IMR-90 (cell line): ENCODE data around the gene TTLL11. TPM values are rescaled to one million over a fixed set of nuclear protein-coding genes. Genes with fewer than 3 reads are reported as not detected.

ENCODE experiments used
- ATAC-seq: fragments of 200-7000 bp; cut with Tn5 transposase; 2 replicates; pipeline ENCODE4 v1.9.1; 2020; ENCODE audit warnings: low read depth, mild to moderate bottlenecking, moderate library complexity
- BruUV-seq: library from RNA; stranded (reverse); fragments of 400-500 nt; replicated peaks from 2 replicates; lab custom pipeline; 2021; lab: Mats Ljungman, UMichigan
- CTCF ChIA-PET: fragments of 300-600 bp; formaldehyde crosslinking; extraction: SDS; loops from one replicate; lab custom pipeline; 2021; ENCODE audit warnings: antibody characterized with exemption; lab: Yijun Ruan, JAX
- POLR2A ChIA-PET: fragments of 300-600 bp; sonication (Branson Sonifier 250); formaldehyde crosslinking; loops from one replicate; lab custom pipeline; 2022; ENCODE audit warnings: antibody characterized with exemption; ENCODE audit not compliant: unreplicated experiment; lab: Charles Lee
- DNase-seq: peaks from one replicate; pipeline ENCODE4 v3.0.0; 2013
- H2AFZ ChIP-seq: replicated peaks from 2 replicates; pipeline ENCODE3; 2013; ENCODE audit warnings: low read length, mild to moderate bottlenecking; ENCODE audit not compliant: poor library complexity
- H2AK5ac ChIP-seq: 2 replicates; pipeline ENCODE4 v1.6.1; 2013; ENCODE audit warnings: low read depth, low read length, inconsistent platforms
- H2AK9ac ChIP-seq: replicated peaks from 2 replicates; pipeline ENCODE3; 2013; ENCODE audit warnings: mild to moderate bottlenecking, low read depth, low read length, moderate library complexity; ENCODE audit not compliant: poor library complexity
- H2BK120ac ChIP-seq: 2 replicates; pipeline ENCODE4 v1.6.1; 2013; ENCODE audit warnings: low read depth, low read length, inconsistent platforms
- H2BK15ac ChIP-seq: 3 replicates; pipeline ENCODE4 v1.6.1; 2013; ENCODE audit warnings: low read depth, low read length, inconsistent platforms
- H2BK20ac ChIP-seq: 2 replicates; pipeline ENCODE4 v1.6.1; 2013; ENCODE audit warnings: low read depth, mild to moderate bottlenecking, inconsistent platforms, low read length, moderate library complexity
- H2BK5ac ChIP-seq: 2 replicates; pipeline ENCODE4 v1.6.1; 2013; ENCODE audit warnings: mild to moderate bottlenecking, low read depth, low read length, inconsistent platforms; ENCODE audit not compliant: poor library complexity, severe bottlenecking
- H3K14ac ChIP-seq: replicated peaks from 2 replicates; pipeline ENCODE4 v1.6.1; 2013; ENCODE audit warnings: low read depth, low read length, inconsistent platforms
- H3K18ac ChIP-seq: 2 replicates; pipeline ENCODE4 v1.6.1; 2013; ENCODE audit warnings: low read depth, low read length, control low read depth
- H3K23ac ChIP-seq: 2 replicates; pipeline ENCODE4 v1.6.1; 2013; ENCODE audit warnings: low read depth, low read length, inconsistent platforms
- H3K27ac ChIP-seq: 2 replicates; pipeline ENCODE4 v1.5.1; 2013; ENCODE audit warnings: mild to moderate bottlenecking, control low read depth, low read length; ENCODE audit not compliant: insufficient read depth
- H3K27me3 ChIP-seq: 2 replicates; pipeline ENCODE4 v1.6.1; 2013; ENCODE audit warnings: low read length; ENCODE audit not compliant: control insufficient read depth, insufficient read depth
- H3K36me3 ChIP-seq: 2 replicates; pipeline ENCODE4 v1.6.1; 2013; ENCODE audit warnings: low read length, mixed read lengths; ENCODE audit not compliant: control insufficient read depth, insufficient read depth
- H3K4ac ChIP-seq: 2 replicates; pipeline ENCODE4 v1.6.1; 2013; ENCODE audit warnings: low read depth, low read length, inconsistent platforms
- H3K4me1 ChIP-seq: 2 replicates; pipeline ENCODE4 v1.6.1; 2013; ENCODE audit warnings: low read length, mixed read lengths; ENCODE audit not compliant: control insufficient read depth, insufficient read depth
- H3K4me2 ChIP-seq: 2 replicates; pipeline ENCODE4 v1.6.1; 2013; ENCODE audit warnings: low read depth, mild to moderate bottlenecking, control low read depth, low read length, moderate library complexity
- H3K4me3 ChIP-seq: 2 replicates; pipeline ENCODE4 v1.5.1; 2013; ENCODE audit warnings: low read depth, mild to moderate bottlenecking, control low read depth, low read length, moderate library complexity; ENCODE audit not compliant: insufficient read depth
- H3K56ac ChIP-seq: 2 replicates; pipeline ENCODE4 v1.6.1; 2013; ENCODE audit warnings: low read length, inconsistent platforms; ENCODE audit not compliant: insufficient read depth; ENCODE audit errors: extremely low read depth
- H3K79me1 ChIP-seq, 2 experiments: 2 replicates each; pipeline ENCODE4 v1.6.1; 2013; ENCODE audit warnings: low read length in 2 of 2, inconsistent platforms in 1 of 2, low read depth in 1 of 2
- H3K9ac ChIP-seq: 2 replicates; pipeline ENCODE4 v1.6.1; 2013; ENCODE audit warnings: low read depth, low read length, control low read depth
- H3K9me1 ChIP-seq: 2 replicates; pipeline ENCODE4 v1.6.1; 2013; ENCODE audit warnings: low read length, inconsistent platforms; ENCODE audit not compliant: insufficient read depth
- H3K9me3 ChIP-seq: 2 replicates; pipeline ENCODE4 v1.6.1; 2013; ENCODE audit warnings: low read length; ENCODE audit not compliant: control insufficient read depth, insufficient read depth
- H4K20me1 ChIP-seq: 2 replicates; pipeline ENCODE4 v1.6.1; 2013; ENCODE audit warnings: low read length, inconsistent platforms; ENCODE audit not compliant: insufficient read depth
- H4K5ac ChIP-seq: 2 replicates; pipeline ENCODE4 v1.6.1; 2013; ENCODE audit warnings: mild to moderate bottlenecking, low read depth, low read length, control low read depth
- H4K8ac ChIP-seq, 2 experiments: 2 replicates each; pipeline ENCODE4 v1.6.1; 2013; ENCODE audit warnings: low read depth in 2 of 2, low read length in 2 of 2, control low read depth in 1 of 2, inconsistent platforms in 1 of 2
- H4K91ac ChIP-seq: 2 replicates; pipeline ENCODE4 v1.6.1; 2013; ENCODE audit warnings: low read depth, low read length, inconsistent platforms; ENCODE audit not compliant: insufficient read depth
- CHD1 ChIP-seq: IDR thresholded peaks from 2 replicates; pipeline ENCODE4 v1.6.1; 2012; ENCODE audit warnings: low read depth, low read length, improper control_type of control experiment
- CTCF ChIP-seq: conservative IDR thresholded peaks from 2 replicates; pipeline ENCODE4 v1.5.1; 2012; ENCODE audit warnings: mild to moderate bottlenecking, low read depth, low read length, improper control_type of control experiment
- ELK1 ChIP-seq: fragments of 150-350 bp; IDR thresholded peaks from 2 replicates; pipeline ENCODE4 v1.6.1; 2016; ENCODE audit warnings: low read depth, mild to moderate bottlenecking, low read length, moderate library complexity, borderline replicate concordance
- MAFK ChIP-seq: IDR thresholded peaks from 2 replicates; pipeline ENCODE4 v1.6.1; 2012; ENCODE audit warnings: low read depth, low read length, improper control_type of control experiment
- MXI1 ChIP-seq: IDR thresholded peaks from 2 replicates; pipeline ENCODE4 v1.6.1; 2012; ENCODE audit warnings: low read depth, mild to moderate bottlenecking, low read length, moderate library complexity, borderline replicate concordance
- RAD21 ChIP-seq: IDR thresholded peaks from 2 replicates; pipeline ENCODE4 v1.6.1; 2012; ENCODE audit warnings: low read length, improper control_type of control experiment
- RFX5 ChIP-seq: IDR thresholded peaks from 2 replicates; pipeline ENCODE4 v1.8.0; 2012; ENCODE audit warnings: low read depth, mild to moderate bottlenecking, low read length, moderate library complexity
- USF2 ChIP-seq: fragments of 150-350 bp; IDR thresholded peaks from 2 replicates; pipeline ENCODE4 v1.6.1; 2017; ENCODE audit warnings: mild to moderate bottlenecking, antibody characterized with exemption, low read length, low read depth
- WGBS, 2 experiments: methylation state at CpG; one replicate each; pipeline versions ENCODE4 v1.1.5 to v1.1.7; 2013; ENCODE audit warnings: missing lambda C conversion rate in 2 of 2; ENCODE audit not compliant: insufficient read length in 1 of 2; ENCODE audit errors: extremely low coverage in 2 of 2; 5-methylcytosine and 5-hydroxymethylcytosine counted together
- dilution Hi-C: fragments of 300-500 bp; cut with HindIII; formaldehyde crosslinking; loops from one replicate; pipeline ENCODE4 v1.14.3; 2018; ENCODE audit warnings: low sequenced_read_pairs; ENCODE audit not compliant: unreplicated experiment
- in situ Hi-C: fragments of 300-500 bp; cut with MboI; formaldehyde crosslinking; loops from 3 replicates; pipeline ENCODE4 v1.14.3; 2019; ENCODE audit warnings: low sequenced_read_pairs, inconsistent platforms, mixed read lengths
- intact Hi-C: fragments of 100-400 bp; cut with micrococcal nuclease; formaldehyde crosslinking; loops from 2 replicates; pipeline ENCODE4 v1.10.0; 2022
- polyA plus RNA-seq, 3 experiments: library from polyadenylated mRNA; depleted of rRNA; stranded (reverse); fragments of >200 nt; gene quantifications; 2 replicates each; pipeline ENCODE4 v1.2.3, GENCODE V29; 2012; ENCODE audit warnings: low replicate concordance in 1 of 3
- total RNA-seq: library from RNA; depleted of rRNA; stranded (reverse); fragments of >200 nt; gene quantifications from 2 replicates; pipeline ENCODE4 v1.2.3, GENCODE V29; 2012

The TTLL11 gene
- total and polyA plus RNA-seq, 2 of the 4 experiments (the other 2 are of a cell fraction) = 2.0 to 4.6 TPM

- Histone ChIP-seq H3K27me3 (no peaks in the 10 kb centered on the region), H2BK5ac (no peak overlapping the region), H4K5ac (no peak overlapping the region), H2BK20ac (no peak overlapping the region), H3K9me1 (peaks cover 7% of the 10 kb centered on the region), H2AFZ (no peak overlapping the region), H3K18ac (no peak overlapping the region), H2BK15ac (no peak overlapping the region), H3K56ac (no peak overlapping the region), H3K9me3 (no peaks in the 10 kb centered on the region), H4K91ac (no peak overlapping the region), H4K8ac (no peak overlapping the region), H2BK120ac (no peak overlapping the region), H2AK5ac (no peak overlapping the region), H2AK9ac (no peak overlapping the region), H3K79me1 (no peaks in the 10 kb centered on the region), H3K23ac (no peak overlapping the region), H3K4me1 (peaks cover 4% of the 10 kb centered on the region), H3K9ac (no peak overlapping the region), H3K14ac (no peak overlapping the region; the same call in 1 of the 2 replicates), H3K4me2 (no peak overlapping the region), H3K4me3 (no peak overlapping the region), H4K20me1 (no peaks in the 10 kb centered on the region), H3K36me3 (no peaks in the 10 kb centered on the region), H3K4ac (no peak overlapping the region), H3K27ac (no peak overlapping the region)
- dilution Hi-C loops (no loop called here), intact Hi-C loops (no loop called here), in situ Hi-C loops (no loop called here)
- POLR2A ChIA-PET = no interaction called here
- TF ChIP-seq ELK1 = no peak
- TF ChIP-seq MXI1 = no peak
- TF ChIP-seq MAFK = no peak
- TF ChIP-seq USF2 = no peak
- no peak for TF ChIP-seq CHD1
- TF ChIP-seq RFX5 = no peak
- no peak for TF ChIP-seq CTCF
- TF ChIP-seq RAD21 = no peak
- BruUV-seq = no TSS peak
- CTCF ChIA-PET = no interaction called here
- DNase-seq (peak; percentile 44), ATAC-seq (no peak)
- no CpG with 5 or more reads among the region's 4 CpGs for WGBS, 2 experiments
Observed at GRCh38 chr9:121912812-121913627, 180.1 kb downstream of the TTLL11 start.
